22Rv1 (cell line): ENCODE results near the gene ARHGAP42.

Experiments used
- H3K27ac ChIP-seq: fragments of 450-650 bp; 2 replicates; pipeline ENCODE4 v1.5.1; 2017
- CTCF ChIP-seq: fragments of 450-650 bp; IDR thresholded peaks from 2 replicates; pipeline ENCODE4 v1.5.1; 2017; ENCODE audit warnings: mild to moderate bottlenecking
- ZFX ChIP-seq: fragments of 450-650 bp; IDR thresholded peaks from 2 replicates; pipeline ENCODE4 v1.6.1; 2017; ENCODE audit warnings: antibody characterized with exemption, borderline replicate concordance

The ARHGAP42 gene

GRCh38 chr11:100949443-100949842 is 262.4 kb downstream of the ARHGAP42 start:
- TF ChIP-seq CTCF, result no peak
- no peak for TF ChIP-seq ZFX
- no peak overlapping the region for H3K27ac ChIP-seq

DNA sequence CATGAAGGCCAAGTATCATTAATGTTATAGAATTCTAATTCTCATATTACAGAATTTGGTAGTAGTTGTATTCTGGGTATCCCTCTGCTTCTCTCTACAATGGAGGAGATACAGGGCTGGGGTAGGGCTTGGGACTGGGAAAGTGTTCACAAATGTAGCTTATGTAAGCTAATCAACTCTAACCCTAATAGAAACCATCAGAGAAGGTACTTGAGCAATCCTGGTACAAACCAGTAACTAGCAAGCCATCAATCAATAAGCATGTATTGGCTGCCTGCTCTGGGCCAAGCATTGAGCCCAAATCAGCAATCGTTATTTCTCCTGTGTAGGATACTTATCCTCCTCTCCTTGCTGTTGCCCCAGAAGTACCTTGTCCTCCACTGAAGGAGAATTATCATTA is 268.2 kb downstream of the ARHGAP42 start:
- H3K27ac ChIP-seq, result no peak overlapping the region
- no peak for TF ChIP-seq ZFX
- TF ChIP-seq CTCF, result no peak

GRCh38 chr11:100956351-100956750 is 269.3 kb downstream of the ARHGAP42 start:
- no peak overlapping the region for H3K27ac ChIP-seq
- TF ChIP-seq CTCF, result no peak
- no peak for TF ChIP-seq ZFX

- H3K27ac ChIP-seq, result no peak overlapping the region
- no peak for TF ChIP-seq ZFX
- TF ChIP-seq CTCF, result no peak
These were observed 270.4 kb downstream of the ARHGAP42 start for GRCh38 chr11:100957499-100957898.

GRCh38 chr11:100961633-100962032 is 274.5 kb downstream of the ARHGAP42 start:
- no peak for TF ChIP-seq ZFX
- no peak for TF ChIP-seq CTCF
- no peak overlapping the region for H3K27ac ChIP-seq

GRCh38 chr11:100963375-100963774 is 276.3 kb downstream of the ARHGAP42 start:
- no peak overlapping the region for H3K27ac ChIP-seq
- TF ChIP-seq ZFX, result no peak
- TF ChIP-seq CTCF, result no peak

DNA sequence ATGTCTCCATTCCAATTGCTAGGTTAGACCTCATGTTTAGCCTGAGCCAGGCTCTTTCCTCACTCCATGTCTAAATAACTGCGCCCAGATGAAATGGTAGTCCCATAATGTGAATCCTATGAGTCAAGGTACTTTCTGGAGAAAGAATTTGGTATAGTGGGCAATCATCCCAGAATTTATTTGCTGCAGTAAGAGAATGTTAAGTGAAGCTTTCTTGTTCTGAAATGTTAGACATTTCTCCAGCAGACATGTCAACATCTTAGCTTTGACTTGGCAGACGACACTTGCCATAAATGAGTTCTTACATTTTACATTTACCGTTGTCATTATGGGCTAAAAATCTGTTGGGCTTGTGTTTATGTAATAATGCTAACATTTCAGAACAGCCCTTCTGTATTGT is 277.3 kb downstream of the ARHGAP42 start:
- no peak for TF ChIP-seq ZFX
- TF ChIP-seq CTCF, result no peak
- no peak overlapping the region for H3K27ac ChIP-seq
